ENCODE results near the gene NRG3.
"Not testable (repeated sequence)": the region's sequence is repeated elsewhere in the genome, so short reads cannot be mapped to it uniquely, and the experiment has no call there.

The NRG3 gene

DNA sequence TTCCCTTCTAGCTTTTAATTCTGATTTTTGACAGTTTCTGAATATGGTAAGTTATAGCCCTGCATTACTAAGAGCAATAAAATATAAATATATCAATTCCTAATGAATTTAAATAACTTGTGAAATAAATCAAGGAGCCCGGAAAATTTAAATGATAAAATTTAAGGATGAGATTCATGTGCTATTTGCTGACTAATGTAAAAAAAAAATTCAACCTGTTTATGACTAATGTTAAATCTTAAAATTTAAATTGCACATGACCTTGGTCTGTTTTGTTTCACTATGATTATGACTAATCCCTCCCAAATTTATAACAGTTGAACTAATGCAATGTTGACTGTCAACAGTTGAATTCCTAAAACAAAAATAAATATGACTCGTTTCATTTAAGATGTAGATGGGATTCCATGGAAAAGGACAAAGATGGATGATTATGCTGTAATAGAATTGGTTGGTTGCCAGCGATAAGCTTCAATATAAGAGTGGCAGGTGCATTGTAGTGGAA is 419.9 kb downstream of the NRG3 start:
- no peak for DNase-seq

GRCh38 chr10:82308641-82309040 is 433.6 kb downstream of the NRG3 start:
- DNase-seq: no peak

- no peak for DNase-seq
Measured at GRCh38 chr10:82310839-82311238, 435.8 kb downstream of the NRG3 start.

GRCh38 chr10:82313401-82313800 is 438.4 kb downstream of the NRG3 start:
- DNase-seq: no peak

DNA sequence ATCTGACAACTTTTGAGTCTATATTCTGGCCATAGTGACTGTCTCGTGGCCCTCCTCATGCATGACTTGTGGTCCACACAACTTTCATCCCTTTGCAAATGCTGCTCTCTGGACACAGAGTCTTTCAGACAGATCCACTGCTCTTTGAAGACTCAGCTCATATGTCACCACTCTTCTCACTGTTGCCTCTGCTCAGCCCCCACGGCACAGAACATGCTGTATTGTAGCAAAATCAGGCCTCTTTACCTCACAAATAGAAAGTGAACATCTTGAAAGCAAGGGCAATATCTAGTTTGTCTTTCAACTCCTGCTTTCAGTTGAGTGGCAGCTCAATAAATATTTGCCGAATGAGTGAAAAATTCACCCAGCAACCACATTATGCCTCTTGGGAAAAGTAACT is 443.5 kb downstream of the NRG3 start:
- DNase-seq: no peak

DNA sequence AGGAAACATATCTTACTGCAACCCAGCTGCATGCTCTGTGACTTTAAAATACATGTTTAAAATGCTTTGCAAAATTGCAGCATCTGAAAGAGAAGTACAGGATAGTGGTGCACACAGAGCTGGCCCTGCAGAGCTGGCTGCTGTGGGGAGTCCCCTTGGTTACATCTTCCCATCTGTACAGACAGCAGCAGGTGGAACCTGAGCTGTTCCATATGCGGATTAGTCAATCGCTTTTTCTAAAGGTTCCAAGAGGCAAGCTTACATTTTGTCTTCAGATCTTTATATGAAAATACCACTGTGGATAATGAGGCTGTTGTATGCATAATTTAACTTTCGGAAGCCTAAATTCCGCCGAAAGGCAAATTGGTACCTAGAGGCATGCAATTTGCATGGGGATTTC is 444.1 kb downstream of the NRG3 start:
- no peak for DNase-seq

DNA sequence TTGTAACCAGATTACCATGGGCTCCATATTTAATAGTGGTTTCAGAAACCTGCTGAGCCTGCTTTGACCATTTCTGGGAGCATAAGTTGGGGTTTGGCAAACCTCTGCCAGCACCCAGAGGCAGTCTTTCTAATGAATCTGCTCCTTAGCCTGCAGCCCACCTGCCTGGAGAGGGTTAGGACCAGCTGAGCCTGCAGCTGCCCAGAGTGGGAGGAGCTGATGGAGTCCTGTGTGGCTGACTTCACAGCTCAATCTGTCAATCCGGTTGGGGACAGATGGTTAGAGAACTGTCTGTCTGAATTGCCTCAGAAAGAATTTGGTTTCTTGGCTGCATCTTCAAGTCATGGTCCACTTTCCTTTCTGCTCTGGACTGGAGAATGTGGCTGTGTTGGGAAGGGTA is 444.6 kb downstream of the NRG3 start:
- DNase-seq: no peak

DNA sequence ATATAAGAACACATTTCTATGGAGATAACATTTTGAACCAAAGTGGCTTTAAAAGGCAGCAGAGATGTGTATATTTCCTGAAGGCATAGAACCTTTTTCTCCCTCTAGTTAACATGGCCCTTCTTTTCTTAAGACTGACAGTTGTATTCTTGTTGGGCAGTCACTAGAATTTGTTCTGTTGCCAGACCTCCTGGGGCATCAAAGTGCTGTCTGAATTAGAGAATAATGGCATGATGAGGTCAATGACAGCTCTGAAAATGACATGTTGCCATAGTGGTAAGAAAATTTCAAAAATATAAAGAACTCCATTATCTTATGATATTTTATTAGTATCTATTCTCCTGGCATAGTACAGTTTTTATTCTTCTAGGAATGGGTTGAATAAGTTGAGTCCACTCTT is 446.7 kb downstream of the NRG3 start:
- no peak for DNase-seq

GRCh38 chr10:82331716-82332115 is 456.7 kb downstream of the NRG3 start:
- no peak for DNase-seq

DNA sequence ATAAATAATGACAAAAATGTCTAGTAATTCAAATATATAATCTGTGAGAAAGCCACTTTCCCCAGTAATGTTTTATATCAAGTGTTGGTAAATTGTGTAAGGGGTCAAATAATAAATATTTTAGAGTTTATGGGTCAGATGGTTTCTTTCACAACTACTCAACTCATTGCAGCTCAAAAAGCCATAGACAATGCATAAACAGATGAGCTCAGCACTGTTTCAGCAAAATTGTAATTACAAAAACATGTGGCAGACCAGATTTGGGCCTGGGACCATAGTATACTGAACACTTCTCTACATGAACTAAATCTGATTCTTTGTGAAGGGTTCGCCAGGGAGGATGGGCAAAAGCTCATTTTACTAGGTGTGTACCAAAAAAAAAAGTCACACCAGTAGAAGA is 460.8 kb downstream of the NRG3 start:
- DNase-seq: no peak

- no peak for DNase-seq
Measured at GRCh38 chr10:82340166-82340565, 465.2 kb downstream of the NRG3 start.

GRCh38 chr10:82349590-82349989 is 474.6 kb downstream of the NRG3 start:
- not testable (repeated sequence) for DNase-seq

DNA sequence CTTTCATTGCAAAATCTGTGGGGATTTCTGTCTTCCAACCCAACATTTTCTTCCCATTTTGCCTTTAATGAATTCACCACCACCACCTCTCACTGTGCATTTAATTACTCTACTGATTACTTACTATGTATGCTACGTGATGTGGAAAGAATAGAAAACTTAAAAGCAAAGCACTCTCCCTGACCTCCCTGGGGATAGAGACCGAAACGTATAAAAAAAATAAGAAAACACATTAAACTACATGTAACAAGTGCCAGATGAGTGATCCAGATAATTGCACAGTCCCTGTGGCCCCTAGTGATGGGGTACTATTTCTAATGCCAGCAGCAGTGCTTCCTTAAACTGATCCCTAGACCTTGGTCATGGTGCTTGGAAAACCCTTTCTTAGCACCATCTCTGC is 478.4 kb downstream of the NRG3 start:
- no peak for DNase-seq

- DNase-seq: no peak
Measured at GRCh38 chr10:82358486-82359099, 483.6 kb downstream of the NRG3 start.

GRCh38 chr10:82361256-82361655 is 486.3 kb downstream of the NRG3 start:
- no peak for DNase-seq

GRCh38 chr10:82377608-82378007 is 502.6 kb downstream of the NRG3 start:
- no peak for DNase-seq

DNA sequence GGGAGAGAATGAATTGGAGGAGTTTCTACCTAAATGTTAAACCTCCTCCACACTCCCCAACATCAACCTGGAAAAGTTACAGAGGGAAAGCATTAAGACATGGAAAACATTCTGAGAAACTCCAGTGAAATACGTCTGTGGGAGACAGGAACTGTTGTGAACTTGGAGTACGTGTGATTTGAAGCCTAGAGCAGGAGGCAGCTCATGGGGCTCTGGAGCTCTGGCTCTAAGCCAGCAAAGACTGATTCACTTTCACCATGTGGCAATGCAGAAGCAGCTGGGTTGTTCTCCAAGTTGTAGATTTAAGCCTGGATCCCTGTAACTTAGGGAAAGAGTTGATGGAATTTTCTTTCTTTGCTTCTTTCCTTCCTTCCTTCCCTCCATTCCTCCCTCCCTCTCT is 503.2 kb downstream of the NRG3 start:
- no peak for DNase-seq

DNA sequence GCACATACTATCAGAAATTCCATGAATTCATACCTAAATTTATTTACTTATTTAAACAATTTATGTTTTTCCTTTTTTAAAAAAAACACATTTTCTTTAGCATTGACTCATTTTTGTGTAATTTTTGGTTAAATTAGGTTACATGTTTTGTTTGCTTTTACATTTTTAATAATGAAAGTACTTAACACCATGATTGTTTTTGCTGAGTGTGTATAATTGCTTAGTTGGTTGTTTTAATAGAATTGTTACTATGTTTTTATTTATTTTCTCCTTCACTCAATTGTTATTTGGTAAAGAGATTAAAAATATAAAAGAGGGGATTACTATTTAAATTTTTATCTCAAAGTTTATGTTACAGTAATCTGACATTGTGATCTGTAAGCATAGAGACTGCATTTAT is 508.4 kb downstream of the NRG3 start:
- no peak for DNase-seq

- DNase-seq: no peak
Measured at GRCh38 chr10:82390866-82391658, 516.1 kb downstream of the NRG3 start.

- no peak for DNase-seq
Measured at GRCh38 chr10:82391971-82392370, 517.0 kb downstream of the NRG3 start.

GRCh38 chr10:82392533-82392932 is 517.5 kb downstream of the NRG3 start:
- DNase-seq: no peak

DNA sequence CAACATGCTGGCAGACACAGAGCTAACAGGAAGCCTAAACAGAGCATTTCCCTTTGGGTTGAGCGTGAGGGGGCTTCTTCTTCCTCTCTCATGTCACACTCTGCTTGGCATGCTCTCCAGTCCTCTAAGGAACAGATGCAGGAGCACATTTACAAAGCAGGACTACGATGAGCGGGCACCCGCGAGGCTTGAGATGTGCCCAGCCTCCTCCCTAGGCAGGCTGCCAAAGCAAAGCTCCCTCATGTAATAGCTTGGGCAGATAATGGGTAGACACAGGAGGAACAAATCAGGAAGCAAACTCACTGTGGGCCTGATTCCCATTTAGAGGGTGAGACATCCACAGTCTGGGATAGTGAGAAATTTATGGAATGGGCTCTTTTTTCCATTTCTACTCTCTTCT is 519.1 kb downstream of the NRG3 start:
- no peak for DNase-seq

DNA sequence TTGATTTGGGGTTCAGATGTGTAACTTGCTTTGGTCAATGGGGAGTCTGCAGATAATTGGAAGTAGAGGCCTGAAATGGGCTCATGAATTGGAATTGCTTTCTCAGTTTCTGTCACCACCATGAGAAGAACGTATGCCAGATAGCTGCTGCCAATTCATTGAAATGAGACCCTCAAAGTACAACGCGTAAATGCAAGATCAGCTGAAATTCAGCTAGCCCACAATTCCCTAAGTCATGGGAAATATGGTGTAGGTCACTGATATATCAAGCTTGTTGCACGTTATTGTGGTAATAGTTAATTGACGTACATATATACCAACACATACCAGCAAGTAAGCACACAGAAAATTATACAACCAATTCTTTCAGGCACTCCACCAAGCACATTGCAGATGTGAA is 520.0 kb downstream of the NRG3 start:
- no peak for DNase-seq

DNA sequence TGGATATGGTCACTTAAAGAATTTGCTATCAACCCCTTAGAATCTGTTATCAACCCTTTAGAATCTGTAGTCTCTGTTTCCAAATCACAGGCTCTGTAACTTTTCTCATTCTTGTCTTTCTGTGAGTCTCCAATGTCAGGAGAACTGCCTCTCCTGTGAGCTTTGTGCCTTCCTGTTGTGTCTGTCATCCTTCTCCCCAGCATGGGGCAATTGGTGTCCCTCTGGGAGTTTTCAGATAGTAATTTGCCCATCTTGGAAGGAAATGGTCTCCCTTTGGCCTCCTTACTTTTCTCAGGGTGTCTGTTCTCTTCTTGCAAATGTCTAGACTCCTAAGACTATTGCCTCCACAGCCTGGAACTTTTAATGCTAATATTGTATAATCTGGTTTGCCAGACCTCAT is 521.9 kb downstream of the NRG3 start:
- DNase-seq: no peak

- DNase-seq: no peak
Measured at GRCh38 chr10:82397854-82398253, 522.9 kb downstream of the NRG3 start.
